B cell (primary cell): ENCODE results near the gene ABR.

ENCODE experiments used
- CTCF ChIP-seq: fragments of 200-600 bp; IDR thresholded peaks from one replicate; pipeline ENCODE4 v1.8.0; 2022; ENCODE audit warnings: antibody characterized with exemption, mild to moderate bottlenecking
- EZH2 ChIP-seq: IDR thresholded peaks from 2 replicates; pipeline ENCODE4 v1.6.1; 2012; ENCODE audit warnings: borderline replicate concordance, low read depth, mild to moderate bottlenecking, moderate library complexity, low read length; ENCODE audit not compliant: insufficient read depth, poor library complexity, severe bottlenecking

- no peak for TF ChIP-seq CTCF
- TF ChIP-seq EZH2: no peak
Measured at GRCh38 chr17:1029922-1030644, 149.7 kb downstream of the ABR start.
